ENCODE measurements around the gene TPM1.

- TF ChIP-seq USF2 (IDR thresholded peaks at IDR 0.05; ENCODE audit: borderline replicate concordance, low read depth, low read length), result no peak
- TF ChIP-seq, protein P1, sequence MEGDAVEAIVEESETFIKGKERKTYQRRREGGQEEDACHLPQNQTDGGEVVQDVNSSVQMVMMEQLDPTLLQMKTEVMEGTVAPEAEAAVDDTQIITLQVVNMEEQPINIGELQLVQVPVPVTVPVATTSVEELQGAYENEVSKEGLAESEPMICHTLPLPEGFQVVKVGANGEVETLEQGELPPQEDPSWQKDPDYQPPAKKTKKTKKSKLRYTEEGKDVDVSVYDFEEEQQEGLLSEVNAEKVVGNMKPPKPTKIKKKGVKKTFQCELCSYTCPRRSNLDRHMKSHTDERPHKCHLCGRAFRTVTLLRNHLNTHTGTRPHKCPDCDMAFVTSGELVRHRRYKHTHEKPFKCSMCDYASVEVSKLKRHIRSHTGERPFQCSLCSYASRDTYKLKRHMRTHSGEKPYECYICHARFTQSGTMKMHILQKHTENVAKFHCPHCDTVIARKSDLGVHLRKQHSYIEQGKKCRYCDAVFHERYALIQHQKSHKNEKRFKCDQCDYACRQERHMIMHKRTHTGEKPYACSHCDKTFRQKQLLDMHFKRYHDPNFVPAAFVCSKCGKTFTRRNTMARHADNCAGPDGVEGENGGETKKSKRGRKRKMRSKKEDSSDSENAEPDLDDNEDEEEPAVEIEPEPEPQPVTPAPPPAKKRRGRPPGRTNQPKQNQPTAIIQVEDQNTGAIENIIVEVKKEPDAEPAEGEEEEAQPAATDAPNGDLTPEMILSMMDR (IDR thresholded peaks at IDR 0.05), result no peak
- TF ChIP-seq POLR2AphosphoS5 (IDR thresholded peaks at IDR 0.05; ENCODE audit: low read depth, low read length), result no peak
- no peak for TF ChIP-seq YY1 (IDR thresholded peaks at IDR 0.05; ENCODE audit: low read depth)
- TF ChIP-seq SIN3A (IDR thresholded peaks at IDR 0.05; ENCODE audit: borderline replicate concordance, low read depth, low read length), result no peak
- TF ChIP-seq RAD21 (IDR thresholded peaks at IDR 0.05; ENCODE audit: low read length), result no peak
- TF ChIP-seq RCOR1 (IDR thresholded peaks at IDR 0.05; ENCODE audit: low read length), result no peak
- TF ChIP-seq MXI1 (IDR thresholded peaks at IDR 0.05; ENCODE audit: low read depth, low read length), result no peak
- TF ChIP-seq RFX5 (IDR thresholded peaks at IDR 0.05; ENCODE audit: low read length), result no peak
- TF ChIP-seq CHD2 (IDR thresholded peaks at IDR 0.05; ENCODE audit: low read length, partially characterized antibody), result no peak
- TF ChIP-seq EZH2phosphoT487 (IDR thresholded peaks at IDR 0.05; ENCODE audit: borderline replicate concordance, low read depth), result no peak
- TF ChIP-seq FOXJ3 (CRISPR knock-in tag; IDR thresholded peaks at IDR 0.05), result no peak
Measured at GRCh38 chr15:63080634-63081250, 38.2 kb downstream of the TPM1 start.
